Measurements from ENCODE around the gene FBXW9. TPM values are rescaled to one million over a fixed set of nuclear protein-coding genes. Genes with fewer than 3 reads are reported as not detected.

FBXW9 gene
- total RNA-seq, 1 donor: 7.3 TPM

DNA sequence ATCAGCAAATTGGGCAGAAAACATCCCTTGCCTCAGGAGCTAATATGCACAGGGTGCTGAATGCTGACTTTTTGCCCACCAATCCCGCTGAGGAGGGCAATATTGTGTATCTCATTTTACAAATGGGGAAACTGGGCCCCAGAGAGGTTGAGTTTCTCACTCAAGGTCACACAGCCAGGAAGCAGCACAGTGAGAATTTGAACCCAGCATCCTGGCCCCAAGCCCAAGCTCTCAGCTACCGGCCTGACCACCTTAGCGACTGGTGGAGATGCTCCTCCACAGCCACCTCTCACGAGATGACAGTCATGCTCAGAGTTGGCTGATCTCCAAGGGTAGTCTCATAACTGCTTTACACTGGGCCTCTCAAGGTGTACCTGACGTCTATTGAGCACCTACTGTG, 3.5 kb downstream of the FBXW9 start:
- no peak for TF ChIP-seq CTCF (IDR thresholded peaks at IDR 0.05; ENCODE audit: insufficient read depth, low read depth, low read length)
- no peak for DNase-seq (ENCODE audit: low read depth)
- H3K4me3 ChIP-seq (ENCODE audit: low read depth, low read length): no peak overlapping the region

GRCh38 chr19:12689581-12690216, 6.7 kb downstream of the FBXW9 start:
- H3K4me3 ChIP-seq (ENCODE audit: low read depth, low read length): no peak overlapping the region
- DNase-seq (ENCODE audit: low read depth): no peak
- no peak for TF ChIP-seq CTCF (IDR thresholded peaks at IDR 0.05; ENCODE audit: insufficient read depth, low read depth, low read length)

DNA sequence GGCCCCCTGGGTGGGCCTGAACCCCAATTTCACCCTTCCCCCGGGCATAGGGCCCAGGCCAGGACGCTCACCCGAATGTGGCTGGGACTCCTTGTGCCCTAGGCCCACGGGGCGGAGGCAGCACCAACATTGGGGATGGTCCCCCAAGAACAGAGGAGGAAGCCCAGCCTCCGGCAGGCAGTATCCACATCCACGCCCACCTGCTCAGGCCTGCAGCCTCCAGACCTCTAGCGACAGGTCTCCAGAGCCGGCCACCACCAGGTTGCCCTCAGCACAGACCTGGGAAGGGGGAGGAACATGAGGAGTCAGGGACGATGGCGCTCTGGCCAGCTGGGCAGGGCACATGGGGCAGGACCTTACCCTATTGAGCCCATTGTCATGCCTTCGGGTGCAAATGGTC, 7.4 kb downstream of the FBXW9 start:
- no peak for DNase-seq (ENCODE audit: low read depth)
- no peak for TF ChIP-seq CTCF (IDR thresholded peaks at IDR 0.05; ENCODE audit: insufficient read depth, low read depth, low read length)
- H3K4me3 ChIP-seq (ENCODE audit: low read depth, low read length): no peak overlapping the region

DNA sequence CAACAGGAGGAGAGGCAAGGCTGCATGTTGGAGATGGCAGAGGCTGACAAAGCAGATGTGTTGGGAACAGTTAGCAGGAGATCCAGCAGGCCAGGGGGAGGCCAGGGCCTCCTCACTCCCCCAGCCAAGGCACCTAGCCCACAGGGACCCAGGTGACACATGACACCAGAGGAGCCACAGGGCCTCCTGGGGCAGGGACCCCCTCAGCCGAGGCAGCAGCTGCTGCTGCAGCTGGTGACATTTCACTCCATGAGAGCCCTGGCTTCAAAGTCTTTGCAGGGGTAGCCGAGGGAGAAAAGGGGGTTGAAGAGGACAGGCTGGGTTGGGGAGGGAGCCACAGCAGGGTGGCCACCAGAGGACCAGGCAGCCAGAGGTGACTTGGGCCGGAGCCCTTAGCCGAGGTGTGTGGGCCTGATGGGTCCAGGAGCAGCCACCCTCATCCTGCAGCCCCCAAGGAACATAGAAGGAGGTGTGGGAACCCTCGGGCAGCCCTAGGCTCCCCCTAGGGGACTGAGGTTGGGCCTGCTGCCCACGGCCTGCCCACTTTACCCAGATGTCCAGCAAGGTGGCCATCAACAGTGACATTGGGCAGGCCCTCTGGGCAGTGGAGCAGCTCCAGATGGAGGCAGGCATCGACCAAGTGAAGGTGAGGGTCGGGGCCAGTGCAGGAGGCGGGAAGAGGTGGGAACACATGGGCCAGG, 8.8 kb downstream of the FBXW9 start, which contains the start of gene GNG14:
GNG14 (plus strand) TSS at position 503 of the 701 bp plus-strand sequence; CDS start at position 554, 51 bp downstream.
- TF ChIP-seq CTCF (IDR thresholded peaks at IDR 0.05; ENCODE audit: insufficient read depth, low read depth, low read length): no peak
- DNase-seq (ENCODE audit: low read depth): no peak
- no peak within 1 kb of the TSS for H3K4me3 ChIP-seq (ENCODE audit: low read depth, low read length)

DNA sequence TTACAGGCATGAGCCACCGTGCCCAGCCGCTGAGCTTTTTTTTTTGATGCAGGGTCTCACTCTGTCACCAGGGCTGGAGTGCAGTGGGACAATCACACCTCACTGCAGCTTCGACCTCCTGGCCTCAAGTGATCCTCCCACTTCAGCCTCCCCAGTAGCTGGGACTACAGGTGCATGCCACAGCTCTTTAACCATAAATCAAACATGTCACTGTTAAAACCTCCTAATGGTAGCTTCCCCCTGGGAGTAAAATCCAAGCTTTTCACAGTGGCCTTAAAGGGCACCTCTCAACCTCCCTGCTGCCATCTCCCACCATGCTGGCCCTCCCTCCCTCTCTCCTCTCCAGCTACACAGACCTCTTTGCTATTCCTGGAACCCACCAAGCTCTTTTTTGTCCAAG, 10.6 kb downstream of the FBXW9 start:
- no peak overlapping the region for H3K4me3 ChIP-seq (ENCODE audit: low read depth, low read length)
- TF ChIP-seq CTCF (IDR thresholded peaks at IDR 0.05; ENCODE audit: insufficient read depth, low read depth, low read length): no peak
- DNase-seq (ENCODE audit: low read depth): no peak

- peak; percentile 99 for DNase-seq (ENCODE audit: low read depth)
- H3K4me3 ChIP-seq (ENCODE audit: low read depth, low read length): peak within 1 kb of the TSS; percentile 99
- TF ChIP-seq CTCF (IDR thresholded peaks at IDR 0.05; ENCODE audit: insufficient read depth, low read depth, low read length): no peak
Observed at GRCh38 chr19:12681074-12681987, 15.1 kb downstream of the FBXW9 start, which contains the start of gene DHPS. DHPS (minus strand) TSS chr19:12681880; CDS start chr19:12681766, 114 bp downstream.
